Activated CD8-positive, alpha-beta memory T cell treated with anti-CD3 and anti-CD28 coated beads, Interleukin-2, amount 50 U/mL, for 24 hours (primary cell): Measurements from ENCODE around the gene ACSS2.
"Not testable (repeated sequence)": the region's sequence is repeated elsewhere in the genome, so short reads cannot be mapped to it uniquely, and the experiment has no call there.

Experiments used
- DNase-seq: peaks from one replicate; pipeline ENCODE4 v3.0.0-alpha.2; 2020; ENCODE audit errors: extremely low read depth

ACSS2 gene

DNA sequence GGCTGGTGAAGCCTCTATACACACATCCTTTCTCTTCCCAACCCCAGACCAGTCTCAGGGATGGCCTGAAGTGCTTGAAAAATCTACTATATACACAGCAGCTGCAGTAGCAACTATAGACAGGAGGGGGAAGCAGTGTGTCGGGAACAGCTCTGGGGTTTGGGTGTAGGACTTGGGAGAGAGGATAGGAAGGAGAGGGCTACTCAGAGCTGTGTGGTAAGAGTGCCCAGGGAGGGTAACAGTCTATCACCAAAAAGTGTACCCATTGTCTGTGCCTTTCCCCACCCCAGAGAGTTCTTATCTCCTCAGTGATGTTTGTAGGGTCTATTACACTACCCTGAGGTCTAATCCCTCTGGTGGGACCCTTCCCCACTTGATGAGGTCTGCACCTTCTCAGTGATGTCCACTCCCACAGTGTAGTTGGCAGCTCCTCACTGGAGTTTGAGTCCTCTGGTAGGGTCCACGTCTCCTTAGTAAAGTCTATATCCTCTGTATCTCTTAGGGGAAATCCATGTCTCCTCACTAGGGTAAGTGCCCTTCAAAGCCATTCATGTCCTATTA lies 2.2 kb upstream of the ACSS2 start:
- DNase-seq = peak; percentile 15

DNA sequence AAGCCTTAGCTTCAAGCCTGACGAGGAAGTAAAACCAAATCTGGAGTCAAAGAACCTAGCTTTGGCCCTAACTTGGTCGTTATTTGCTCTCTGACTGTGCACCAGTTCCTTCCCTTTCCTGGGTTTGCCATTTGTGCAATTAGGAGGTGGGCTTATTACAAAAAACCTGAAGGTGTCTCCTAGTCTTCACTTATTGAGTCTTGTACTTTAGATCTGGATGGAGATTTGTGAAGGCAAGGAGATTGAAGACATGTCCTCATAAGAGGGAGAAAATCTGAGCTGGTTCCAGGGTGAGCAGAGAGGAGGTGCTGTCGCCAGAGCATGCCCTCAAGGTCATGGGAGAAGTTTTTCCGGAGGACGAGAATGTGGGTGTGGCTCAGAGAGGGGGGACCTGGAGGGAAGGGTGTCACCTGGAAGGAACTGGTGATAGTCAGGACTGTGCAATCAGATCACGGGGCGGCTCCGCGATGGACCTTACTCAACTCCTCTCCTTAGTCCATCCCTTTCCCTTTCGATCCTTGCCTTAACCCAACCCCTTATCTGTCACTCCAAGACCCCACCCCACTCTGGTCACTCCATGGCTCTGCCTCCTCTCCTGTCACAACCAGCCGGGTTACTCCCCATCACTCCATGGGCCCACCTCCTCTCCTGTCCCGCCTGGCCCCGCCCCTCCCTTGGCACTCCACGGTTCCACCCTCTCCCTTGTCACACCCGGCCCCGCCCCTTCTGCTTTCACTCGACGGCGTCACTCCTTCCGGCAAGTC lies 588 bp upstream of the ACSS2 start:
- no peak for DNase-seq

DNA sequence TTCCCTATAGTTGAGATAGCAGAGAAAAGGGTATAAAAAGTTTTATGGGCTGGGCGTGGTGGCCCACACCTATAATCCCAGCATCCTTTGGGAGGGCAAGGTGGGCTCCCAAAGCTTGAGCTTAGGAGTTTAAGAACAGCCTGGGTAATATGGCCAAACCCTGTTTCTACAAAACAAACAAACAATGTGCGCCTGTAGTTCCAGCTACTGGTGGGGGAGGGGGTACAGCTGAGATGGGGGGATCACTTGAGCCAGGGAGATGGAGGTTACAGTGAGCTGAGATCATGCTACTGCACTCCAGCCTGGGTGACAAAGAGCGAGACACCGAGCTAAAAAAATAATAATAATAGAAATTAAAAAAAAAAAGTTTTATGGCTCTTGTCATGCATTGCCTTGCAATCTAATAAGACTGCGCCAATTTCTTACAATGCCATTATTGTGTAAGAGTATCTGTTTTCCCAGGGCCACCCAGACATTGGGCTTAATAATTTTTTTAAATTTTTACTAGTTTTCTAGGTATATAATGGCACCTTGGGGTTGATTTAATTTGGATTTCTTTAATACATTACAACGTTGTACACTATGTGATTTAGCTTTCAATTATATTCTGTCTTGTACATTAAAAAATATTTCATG lies 3.9 kb downstream of the ACSS2 start:
- no peak for DNase-seq

DNA sequence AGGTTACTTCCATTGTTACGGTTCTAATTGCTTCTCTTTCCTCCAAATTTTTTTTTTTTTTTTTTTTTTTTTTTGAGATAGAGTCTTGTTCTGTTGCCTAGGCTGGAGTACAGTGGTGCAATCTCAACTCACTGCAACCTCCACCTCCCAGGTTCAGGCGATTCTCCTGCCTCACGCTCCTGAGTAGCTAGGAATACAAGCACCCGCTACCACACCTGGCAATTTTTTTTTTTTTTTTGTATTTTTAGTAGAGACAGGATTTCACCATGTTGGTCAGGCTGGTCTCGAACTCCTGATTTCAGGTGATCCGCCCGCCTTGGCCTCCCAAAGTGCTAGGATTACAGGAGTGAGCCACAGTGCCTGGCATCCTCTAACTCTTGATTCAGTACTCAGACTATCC lies 4.6 kb downstream of the ACSS2 start:
- not testable (repeated sequence) for DNase-seq

- DNase-seq = no peak
Observed at GRCh38 chr20:34881689-34882088, 5.3 kb downstream of the ACSS2 start.

- DNase-seq = no peak
Observed at GRCh38 chr20:34883087-34883688, 6.8 kb downstream of the ACSS2 start.

DNA sequence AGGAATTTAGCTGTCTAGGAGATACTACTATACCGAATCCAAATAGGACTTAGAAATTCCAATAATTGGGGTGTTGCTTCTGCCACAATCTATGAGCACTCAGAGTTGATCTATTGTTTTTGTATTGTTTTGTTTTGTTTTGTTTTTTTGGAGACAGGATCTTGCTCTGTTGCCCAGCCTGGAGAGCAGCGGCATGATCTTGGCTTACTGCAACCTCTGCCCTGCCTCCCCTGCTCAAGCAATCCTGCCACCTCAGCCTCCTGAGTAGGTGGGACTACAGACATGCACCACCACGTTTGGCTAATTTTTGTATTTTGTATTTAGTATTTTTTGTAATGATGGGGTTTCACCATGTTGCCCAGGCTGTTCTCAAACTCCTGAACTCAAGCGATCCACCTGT lies 7.4 kb downstream of the ACSS2 start:
- no peak for DNase-seq

GRCh38 chr20:34884260-34884659 lies 7.8 kb downstream of the ACSS2 start:
- DNase-seq = no peak

DNA sequence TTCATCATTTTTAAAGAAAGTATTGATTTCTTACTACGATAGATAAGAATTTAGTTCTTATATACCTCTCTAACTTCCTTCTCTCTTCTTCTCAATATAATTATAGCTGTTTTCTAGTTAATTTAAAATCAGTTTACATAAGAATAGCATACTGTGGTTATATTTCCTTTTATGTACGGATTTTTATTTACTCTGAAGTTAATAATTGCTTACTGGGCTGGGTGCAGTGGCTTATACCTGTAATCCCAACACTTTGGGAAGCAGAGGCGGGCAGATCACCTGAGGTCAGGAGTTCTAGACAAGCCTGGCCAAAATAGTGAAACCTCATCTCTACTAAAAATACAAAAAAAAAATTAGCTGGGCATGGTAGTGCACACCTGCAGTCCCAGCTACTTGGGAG lies 9.7 kb downstream of the ACSS2 start:
- no peak for DNase-seq

DNA sequence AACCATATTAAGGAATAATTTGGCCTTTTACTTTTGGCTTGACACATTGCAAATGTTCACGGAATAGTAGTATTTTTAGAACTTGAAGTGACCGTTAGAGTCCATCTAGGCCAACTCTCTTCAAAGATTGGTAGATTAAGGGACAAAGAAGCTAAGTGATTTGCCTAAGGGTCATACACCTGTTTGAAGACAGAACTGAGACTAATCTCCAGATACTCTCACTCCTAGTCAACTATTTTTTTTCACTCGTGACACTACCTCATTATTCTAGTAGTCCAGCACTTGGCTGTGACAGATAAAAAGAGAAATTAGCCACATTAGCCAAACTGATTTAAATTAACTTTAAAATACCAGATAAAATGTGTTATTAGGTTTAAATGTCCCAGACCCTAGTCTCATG lies 10.6 kb downstream of the ACSS2 start:
- no peak for DNase-seq

- no peak for DNase-seq
Observed at GRCh38 chr20:34888468-34888867, 12.1 kb downstream of the ACSS2 start.

GRCh38 chr20:34891166-34892062 lies 15.0 kb downstream of the ACSS2 start:
- DNase-seq = no peak

GRCh38 chr20:34892671-34893070 lies 16.3 kb downstream of the ACSS2 start:
- no peak for DNase-seq

DNA sequence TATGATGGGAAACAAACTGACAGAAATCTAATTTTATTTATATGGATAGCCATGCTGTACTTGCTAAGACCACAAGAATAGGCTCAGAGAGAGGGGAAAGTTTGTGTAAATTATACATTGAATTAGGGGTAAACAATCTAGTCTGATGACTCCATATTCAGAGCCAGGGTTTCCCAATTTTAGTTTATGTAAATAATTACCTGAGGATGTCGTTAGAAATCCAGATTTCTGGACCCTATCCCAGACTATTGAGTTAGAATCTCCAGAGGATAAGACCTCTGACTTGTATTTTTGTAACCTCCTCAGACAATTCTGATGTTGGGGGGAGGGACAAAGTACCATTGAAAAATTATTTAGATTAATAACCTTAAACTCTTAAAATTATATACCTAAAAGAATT lies 18.3 kb downstream of the ACSS2 start:
- no peak for DNase-seq

DNA sequence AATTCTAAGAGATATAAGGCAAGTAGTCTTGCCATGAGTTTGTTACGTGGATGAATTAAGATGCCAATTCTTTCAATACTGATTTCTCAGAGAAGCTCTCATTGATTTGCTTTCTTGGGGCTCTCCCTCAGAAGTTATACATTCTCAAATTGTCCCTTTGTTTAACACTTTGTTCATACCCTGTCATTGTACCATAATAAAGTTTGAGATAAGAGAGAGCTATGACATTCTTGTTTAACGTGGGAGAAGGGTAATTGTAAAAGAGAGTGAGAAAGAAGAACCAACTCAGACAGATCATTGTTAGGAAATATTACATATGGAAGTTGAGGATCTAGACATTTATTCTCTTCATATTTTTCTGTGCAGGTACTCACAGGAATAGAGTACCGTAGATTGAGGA lies 19.1 kb downstream of the ACSS2 start:
- no peak for DNase-seq

DNA sequence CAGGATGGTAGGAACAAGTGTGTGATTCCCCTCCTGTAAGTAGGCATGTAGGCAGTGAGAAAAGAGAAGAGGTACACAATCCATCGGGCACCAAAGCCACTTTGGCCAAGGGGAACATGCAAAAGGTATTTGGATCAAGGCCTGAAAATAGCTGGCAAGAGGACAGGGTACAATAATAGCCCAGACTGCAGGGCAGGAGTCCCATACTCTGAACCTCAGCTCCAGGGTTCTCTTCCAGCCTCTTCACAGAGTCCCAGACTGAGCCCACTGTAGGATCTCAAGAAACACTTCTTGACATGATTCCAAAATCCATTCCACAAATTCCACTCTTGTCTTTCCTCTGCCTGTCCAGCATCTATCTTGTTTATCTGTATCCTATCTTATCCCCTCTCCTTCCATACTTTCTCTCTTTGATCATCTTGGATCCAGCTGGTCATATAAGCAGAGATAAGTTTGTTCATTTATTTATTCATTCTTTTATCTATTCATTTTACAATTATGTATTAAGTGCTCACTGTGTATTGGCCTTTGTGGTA lies 19.7 kb downstream of the ACSS2 start:
- no peak for DNase-seq

DNA sequence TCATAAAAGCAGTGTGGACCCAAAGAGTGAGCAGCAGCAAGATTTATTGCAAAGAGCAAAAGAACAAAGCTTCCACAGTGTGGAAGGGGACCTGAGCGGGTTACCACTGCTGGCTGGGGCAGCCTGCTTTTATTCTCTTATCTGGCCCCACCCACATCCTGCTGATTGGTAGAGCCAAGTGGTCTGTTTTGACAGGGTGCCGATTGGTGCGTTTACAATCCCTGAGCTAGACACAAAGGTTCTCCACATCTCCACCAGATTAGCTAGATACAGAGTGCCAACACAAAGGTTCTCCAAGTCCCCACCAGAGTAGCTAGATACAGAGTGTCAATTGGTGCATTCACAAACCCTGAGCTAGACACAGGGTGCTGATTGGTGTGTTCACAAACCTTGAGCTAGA lies 21.7 kb downstream of the ACSS2 start:
- not testable (repeated sequence) for DNase-seq

GRCh38 chr20:34898731-34899130 lies 22.3 kb downstream of the ACSS2 start:
- DNase-seq = not testable (repeated sequence)

- DNase-seq = no peak
Observed at GRCh38 chr20:34904202-34904621, 27.8 kb downstream of the ACSS2 start.

GRCh38 chr20:34907616-34908469 lies 31.4 kb downstream of the ACSS2 start:
- DNase-seq = no peak

GRCh38 chr20:34915131-34915530 lies 38.7 kb downstream of the ACSS2 start:
- DNase-seq = no peak
